ENCODE data around the gene MYLIP. TPM values are rescaled to one million over a fixed set of nuclear protein-coding genes. Genes with fewer than 3 reads are reported as not detected.

MYLIP gene
- total RNA-seq, result 10 to 100 TPM; 16.2 to 18.6 TPM

DNA sequence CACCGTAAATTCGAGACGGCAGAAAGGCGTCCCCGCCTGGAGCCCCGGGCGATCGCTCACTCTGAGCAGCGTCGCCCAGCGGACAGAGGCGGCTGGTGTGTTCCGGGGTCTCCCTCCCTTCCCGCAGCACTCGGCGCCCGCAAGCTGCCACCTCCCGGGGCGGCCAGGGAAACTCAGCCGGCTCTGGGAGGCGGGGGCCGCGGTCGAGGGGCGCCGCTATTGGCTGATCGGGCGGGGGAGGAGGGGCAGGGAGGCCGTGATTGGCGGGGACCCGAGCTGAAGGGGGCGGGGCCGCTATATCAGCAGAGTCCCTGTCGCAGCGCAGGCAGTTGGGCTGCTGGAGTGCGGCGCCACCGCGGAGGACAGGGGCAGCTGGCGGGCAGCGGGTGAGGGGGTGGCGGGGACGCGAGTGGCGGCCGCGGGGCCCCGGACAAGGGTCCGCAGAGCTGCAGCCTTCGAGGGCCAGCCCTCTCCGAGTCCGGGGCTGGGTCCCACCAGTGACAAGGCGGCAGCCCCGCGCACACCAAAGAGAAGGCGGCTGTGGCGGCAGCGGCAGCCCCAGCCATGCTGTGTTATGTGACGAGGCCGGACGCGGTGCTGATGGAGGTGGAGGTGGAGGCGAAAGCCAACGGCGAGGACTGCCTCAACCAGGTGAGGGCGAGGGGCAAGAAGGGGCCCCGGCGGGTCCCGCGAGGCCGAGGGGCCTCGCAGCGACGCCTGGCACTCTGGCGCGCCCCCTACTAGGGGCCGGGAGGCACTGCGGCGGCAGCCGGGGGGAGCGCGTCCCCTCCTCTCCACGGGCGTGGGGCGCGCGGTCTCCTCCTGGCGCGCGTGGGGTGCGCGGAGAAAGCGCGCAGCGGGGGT lies at the start of gene MYLIP:
Gene MYLIP, plus strand, starts transcription at position 328 of the 864 bp plus-strand sequence. Its CDS starts 237 bp downstream, at position 565.
- ChIA-PET POLR2A (interaction anchor here (0.6 to 4.5 kb wide), 24 partner anchors 8 to 640 kb away, joined by 3 to 78 read pairs (median 6); partner anchors contain the start of gene ATXN1), CTCF (interaction anchor here (0.7 to 8.2 kb wide), 16 partner anchors 8 to 1653 kb away, joined by 3 to 69 read pairs (median 5); no protein-coding TSS in a partner anchor)
- Mint-ChIP-seq H3K27me3 (peaks cover 20% of the 10 kb centered on the region), H3K27ac (peak within 1 kb of the TSS; percentile 88), H3K4me1 (peaks cover 41% of the 10 kb centered on the region), H3K9me3 (no peaks in the 10 kb centered on the region), H3K4me3 (peak within 1 kb of the TSS; percentile 95), H3K36me3 (ENCODE audit: low read depth) (peaks cover 30% of the 10 kb centered on the region)
- DNase-seq, result peak; percentile 97

DNA sequence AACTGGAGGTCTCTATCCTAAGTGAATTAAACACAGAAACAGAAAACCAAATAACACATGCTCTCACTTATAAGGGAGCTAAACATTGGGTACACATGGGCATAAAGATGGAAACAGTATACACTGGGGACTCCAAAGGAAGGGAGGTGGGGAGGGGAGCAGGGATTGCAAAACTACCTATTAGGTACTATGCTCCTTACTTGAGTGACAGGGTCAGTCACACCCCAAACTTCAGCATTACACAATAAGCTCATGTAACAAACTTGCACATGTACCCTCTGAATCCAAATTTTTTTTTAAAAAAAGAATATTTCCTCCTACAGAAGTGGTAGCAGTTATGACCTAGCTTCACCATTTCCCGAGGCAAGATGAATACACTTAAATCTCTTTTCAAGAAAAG lies 49.5 kb upstream of the MYLIP start:
- no peak overlapping the region for H3K4me3 Mint-ChIP-seq
- H3K4me1 Mint-ChIP-seq, result no peaks in the 10 kb centered on the region
- no peaks in the 10 kb centered on the region for H3K9me3 Mint-ChIP-seq
- H3K27ac Mint-ChIP-seq, result no peak overlapping the region
- H3K36me3 Mint-ChIP-seq (ENCODE audit: low read depth), result no peaks in the 10 kb centered on the region
- CTCF ChIA-PET, result no interaction called here
- no peak for DNase-seq
- H3K27me3 Mint-ChIP-seq, result peaks cover 7% of the 10 kb centered on the region
- POLR2A ChIA-PET, result no interaction called here

DNA sequence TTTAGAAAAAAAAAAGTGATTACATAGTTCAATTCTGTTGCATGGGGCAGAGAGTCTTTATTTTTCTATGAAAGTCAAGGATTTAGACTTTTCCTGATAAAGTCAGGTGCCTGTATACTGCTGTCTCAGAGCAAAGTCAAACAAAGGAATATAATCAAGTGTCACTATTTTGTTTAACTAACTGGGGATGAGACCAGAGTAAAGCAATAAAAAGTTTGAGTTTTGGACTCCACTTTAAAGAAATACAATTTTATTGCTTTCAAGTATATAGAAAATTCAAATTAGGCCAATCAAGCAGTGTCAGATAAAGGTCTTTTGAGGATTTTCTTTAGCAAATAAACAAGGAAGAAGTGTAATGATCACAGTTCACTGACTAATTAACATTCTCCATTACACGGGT lies 48.7 kb upstream of the MYLIP start:
- H3K4me3 Mint-ChIP-seq, result no peak overlapping the region
- no peak overlapping the region for H3K27ac Mint-ChIP-seq
- ChIA-PET CTCF (no interaction called here), POLR2A (no interaction called here)
- peaks cover 8% of the 10 kb centered on the region for H3K27me3 Mint-ChIP-seq
- H3K36me3 Mint-ChIP-seq (ENCODE audit: low read depth), result no peaks in the 10 kb centered on the region
- no peak for DNase-seq
- H3K9me3 Mint-ChIP-seq, result no peaks in the 10 kb centered on the region
- no peaks in the 10 kb centered on the region for H3K4me1 Mint-ChIP-seq

DNA sequence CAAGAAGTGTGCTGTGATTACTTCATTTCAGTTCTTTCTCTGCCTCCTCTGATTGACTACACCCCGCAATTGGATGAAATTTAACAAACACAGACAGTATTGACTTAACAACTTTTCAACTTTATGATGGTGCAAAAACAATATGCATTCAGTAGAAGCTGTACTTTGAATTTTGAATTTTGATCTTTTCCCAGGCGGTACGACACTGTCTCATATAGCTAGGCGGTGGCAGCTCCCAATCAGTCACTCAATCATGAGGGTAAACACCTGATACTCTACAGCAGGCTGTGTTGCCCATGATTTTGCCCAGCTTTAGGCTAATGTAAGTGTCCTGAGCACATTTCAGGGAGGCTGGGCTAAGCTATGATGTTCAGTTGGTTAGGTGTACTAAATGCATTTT lies 47.6 kb upstream of the MYLIP start:
- Mint-ChIP-seq H3K9me3 (no peaks in the 10 kb centered on the region), H3K27me3 (peaks cover 8% of the 10 kb centered on the region), H3K27ac (no peak overlapping the region), H3K4me3 (no peak overlapping the region), H3K4me1 (no peaks in the 10 kb centered on the region), H3K36me3 (ENCODE audit: low read depth) (no peaks in the 10 kb centered on the region)
- POLR2A ChIA-PET, result no interaction called here
- no peak for DNase-seq
- CTCF ChIA-PET, result no interaction called here

DNA sequence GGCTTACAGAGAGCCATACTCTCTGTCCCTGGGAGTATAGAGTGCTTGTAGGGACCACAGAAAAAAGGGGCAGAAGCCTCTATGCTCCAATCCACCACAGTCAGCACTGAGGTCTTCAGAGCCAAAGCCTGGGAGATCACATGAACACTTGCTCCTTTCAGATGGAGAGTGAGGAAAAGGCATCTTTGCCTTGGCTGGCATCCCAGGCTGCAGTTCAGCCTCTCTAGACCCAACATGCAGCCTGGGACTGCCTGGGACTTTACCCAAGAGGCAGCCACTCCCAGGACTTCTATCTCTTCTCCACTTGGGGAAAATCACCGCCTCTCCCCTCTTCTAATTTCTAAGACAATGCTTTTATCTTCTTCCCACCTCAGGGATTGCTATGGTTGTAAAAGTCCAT lies 46.5 kb upstream of the MYLIP start:
- ChIA-PET CTCF (no interaction called here), POLR2A (no interaction called here)
- peaks cover 8% of the 10 kb centered on the region for H3K27me3 Mint-ChIP-seq
- H3K9me3 Mint-ChIP-seq, result no peaks in the 10 kb centered on the region
- no peak overlapping the region for H3K4me3 Mint-ChIP-seq
- no peak for DNase-seq
- H3K4me1 Mint-ChIP-seq, result no peaks in the 10 kb centered on the region
- no peak overlapping the region for H3K27ac Mint-ChIP-seq
- H3K36me3 Mint-ChIP-seq (ENCODE audit: low read depth), result no peaks in the 10 kb centered on the region

DNA sequence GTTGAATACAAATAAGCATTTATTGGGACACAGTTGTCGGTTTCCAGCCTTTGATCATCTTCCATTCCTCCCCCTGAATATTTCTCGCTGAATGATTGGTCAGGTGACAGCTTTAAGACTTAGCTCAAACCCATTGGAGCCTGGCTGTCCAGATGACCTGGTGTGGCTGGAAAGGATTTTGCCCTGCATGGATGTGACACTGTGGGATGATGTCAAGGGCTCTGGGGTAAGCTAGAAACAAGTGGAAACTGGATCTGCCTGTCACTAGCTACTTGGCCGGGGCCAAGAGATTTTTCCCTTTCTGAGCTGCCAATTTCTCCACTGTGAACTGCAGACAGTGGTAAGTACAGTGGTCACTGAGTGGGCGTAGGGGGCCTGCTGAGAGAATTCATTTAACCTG lies 41.9 kb upstream of the MYLIP start:
- ChIA-PET CTCF (interaction anchor here (1.7 kb wide), 1 partner anchor 96 kb away, joined by 3 read pairs; no protein-coding TSS in a partner anchor), POLR2A (no interaction called here)
- Mint-ChIP-seq H3K27ac (no peak overlapping the region), H3K36me3 (ENCODE audit: low read depth) (no peaks in the 10 kb centered on the region), H3K27me3 (peaks cover 6% of the 10 kb centered on the region), H3K4me3 (no peak overlapping the region), H3K9me3 (no peaks in the 10 kb centered on the region), H3K4me1 (peaks cover under 1% of the 10 kb centered on the region)
- DNase-seq, result no peak

DNA sequence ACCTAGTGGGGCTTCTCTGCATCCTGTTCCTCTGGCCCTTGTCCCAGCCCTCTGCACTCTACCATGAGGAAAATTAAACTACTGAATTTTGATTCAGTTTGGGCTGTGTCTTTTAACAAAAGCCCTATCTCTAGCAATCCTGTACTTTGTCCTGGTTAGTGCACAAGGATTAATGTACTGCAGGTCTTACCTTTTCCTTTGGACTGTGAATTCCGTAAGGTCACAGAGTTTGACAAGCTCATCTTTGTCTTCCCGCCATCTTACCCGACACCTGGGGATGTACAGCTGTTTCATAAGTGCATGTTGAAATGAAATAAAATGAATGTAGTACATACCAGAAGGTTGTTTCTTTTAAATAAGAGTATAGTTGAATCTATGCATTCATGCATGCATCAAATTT lies 41.5 kb upstream of the MYLIP start:
- Mint-ChIP-seq H3K9me3 (no peaks in the 10 kb centered on the region), H3K4me3 (no peak overlapping the region), H3K36me3 (ENCODE audit: low read depth) (no peaks in the 10 kb centered on the region), H3K27me3 (peaks cover 6% of the 10 kb centered on the region), H3K4me1 (peaks cover 5% of the 10 kb centered on the region), H3K27ac (no peak overlapping the region)
- ChIA-PET POLR2A (no interaction called here), CTCF (interaction anchor here (1.7 kb wide), 1 partner anchor 95 kb away, joined by 3 read pairs; no protein-coding TSS in a partner anchor)
- DNase-seq, result no peak

DNA sequence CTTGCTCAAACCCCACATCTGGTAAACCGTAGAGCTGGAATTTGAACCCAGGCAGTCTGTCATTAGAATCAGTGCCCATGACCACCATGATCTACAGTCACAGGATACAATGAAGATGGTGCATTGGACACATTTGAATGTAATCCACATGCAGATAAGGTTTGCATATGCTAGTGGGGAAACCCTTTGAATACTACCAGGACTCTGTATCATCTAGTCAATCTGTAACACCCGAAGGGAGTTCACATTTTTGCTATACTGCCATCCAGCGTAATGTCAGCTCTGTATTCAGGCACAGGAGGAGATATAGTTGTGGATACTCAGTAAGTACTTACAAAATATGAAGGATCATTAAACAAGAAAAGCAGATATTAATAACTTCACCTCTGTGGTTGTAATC lies 40.5 kb upstream of the MYLIP start:
- H3K27ac Mint-ChIP-seq, result no peak overlapping the region
- POLR2A ChIA-PET, result no interaction called here
- no peaks in the 10 kb centered on the region for H3K36me3 Mint-ChIP-seq (ENCODE audit: low read depth)
- H3K9me3 Mint-ChIP-seq, result no peaks in the 10 kb centered on the region
- H3K27me3 Mint-ChIP-seq, result peaks cover 6% of the 10 kb centered on the region
- no peak overlapping the region for H3K4me3 Mint-ChIP-seq
- peaks cover 10% of the 10 kb centered on the region for H3K4me1 Mint-ChIP-seq
- CTCF ChIA-PET, result no interaction called here
- no peak for DNase-seq

DNA sequence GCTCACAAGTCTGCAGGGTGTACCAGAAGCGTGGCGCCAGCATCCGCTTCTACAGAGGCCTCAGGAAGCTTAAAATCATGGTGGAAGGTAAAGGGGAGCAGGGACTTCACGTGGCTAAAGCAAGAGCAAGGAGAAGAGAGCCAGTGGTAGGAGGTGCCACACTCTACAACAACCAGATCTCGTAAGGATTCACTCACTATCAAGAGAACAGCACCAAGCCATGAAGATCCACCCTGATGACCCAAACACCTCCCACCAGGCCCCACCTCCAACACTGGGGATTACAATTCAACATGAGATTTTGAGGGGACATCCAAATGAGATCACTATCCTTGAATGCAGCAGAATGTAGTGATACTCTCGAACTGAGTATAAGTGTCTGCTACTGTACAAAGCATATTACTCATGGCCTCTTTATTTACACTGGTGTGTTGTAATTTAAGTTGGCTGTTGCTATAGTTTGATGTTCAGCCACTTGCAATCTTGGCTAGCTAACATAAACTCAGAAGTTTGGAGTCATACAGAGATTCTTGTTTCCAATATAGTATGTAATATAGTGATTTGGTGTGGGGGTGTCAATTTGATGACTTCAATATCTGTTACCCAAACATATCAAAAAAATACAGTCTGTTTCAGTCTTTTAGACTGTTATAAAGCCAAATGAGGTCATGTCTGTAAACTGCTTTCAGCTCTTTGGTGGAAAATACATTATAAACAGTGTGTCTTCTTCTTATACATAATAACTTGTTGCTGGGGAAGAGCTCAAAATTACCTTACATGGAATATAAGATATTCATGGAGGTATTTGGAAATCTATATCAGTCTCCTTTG lies 39.4 kb upstream of the MYLIP start:
- H3K27ac Mint-ChIP-seq, result no peak overlapping the region
- CTCF ChIA-PET, result no interaction called here

DNA sequence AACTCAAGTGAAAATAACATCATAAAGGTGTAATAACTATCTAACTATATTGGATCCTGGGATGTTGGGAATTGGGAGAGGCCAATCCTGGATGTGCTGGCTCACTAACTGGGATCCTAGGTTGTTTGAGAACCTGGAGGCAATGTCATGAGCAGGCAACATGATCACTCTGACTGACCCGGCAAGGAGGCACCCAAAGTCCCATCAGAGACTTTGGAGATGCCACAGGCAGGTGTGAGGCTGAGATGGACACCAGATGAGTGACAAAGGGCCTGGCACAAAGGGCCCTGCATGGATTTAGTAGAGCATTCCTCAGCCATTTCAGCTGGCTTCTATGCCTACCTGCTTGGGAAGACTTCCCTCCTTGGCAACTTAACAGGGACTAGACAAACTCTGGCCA lies 38.4 kb upstream of the MYLIP start:
- no peak for DNase-seq
- CTCF ChIA-PET, result no interaction called here
- Mint-ChIP-seq H3K4me1 (peaks cover 10% of the 10 kb centered on the region), H3K9me3 (no peaks in the 10 kb centered on the region), H3K27ac (no peak overlapping the region), H3K27me3 (peaks cover 1% of the 10 kb centered on the region), H3K36me3 (ENCODE audit: low read depth) (no peaks in the 10 kb centered on the region), H3K4me3 (no peak overlapping the region)
- POLR2A ChIA-PET, result no interaction called here

More for the DNA sequence above, 39.4 kb upstream of the MYLIP start:
- Mint-ChIP-seq H3K9me3 (no peaks in the 10 kb centered on the region), H3K4me3 (no peak overlapping the region), H3K36me3 (ENCODE audit: low read depth) (no peaks in the 10 kb centered on the region), H3K4me1 (peaks cover 10% of the 10 kb centered on the region), H3K27me3 (peaks cover 2% of the 10 kb centered on the region)
- POLR2A ChIA-PET, result no interaction called here
- no peak for DNase-seq

DNA sequence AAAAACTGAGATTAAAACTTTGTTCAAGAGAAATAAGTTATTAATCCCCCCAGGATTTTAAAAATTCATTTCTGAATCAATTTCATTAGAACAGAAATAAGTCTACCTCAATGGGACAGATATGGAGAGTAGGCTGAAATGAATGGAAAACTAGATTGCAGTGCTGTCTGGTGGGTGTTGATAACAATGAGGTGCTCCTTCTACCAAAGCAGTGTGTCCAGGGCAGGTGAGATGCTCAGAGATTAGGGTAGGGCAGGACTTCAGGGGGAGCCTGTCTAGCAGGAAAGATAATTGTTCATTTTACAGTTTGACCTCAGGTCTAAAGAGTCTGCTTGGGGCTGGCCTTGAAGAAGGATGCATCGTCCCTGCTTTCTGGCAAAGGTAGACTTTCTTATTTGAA lies 38.0 kb upstream of the MYLIP start:
- H3K4me3 Mint-ChIP-seq, result no peak overlapping the region
- peaks cover 10% of the 10 kb centered on the region for H3K4me1 Mint-ChIP-seq
- ChIA-PET POLR2A (no interaction called here), CTCF (no interaction called here)
- no peaks in the 10 kb centered on the region for H3K9me3 Mint-ChIP-seq
- H3K36me3 Mint-ChIP-seq (ENCODE audit: low read depth), result no peaks in the 10 kb centered on the region
- no peak overlapping the region for H3K27ac Mint-ChIP-seq
- DNase-seq, result no peak
- H3K27me3 Mint-ChIP-seq, result peaks cover 1% of the 10 kb centered on the region

DNA sequence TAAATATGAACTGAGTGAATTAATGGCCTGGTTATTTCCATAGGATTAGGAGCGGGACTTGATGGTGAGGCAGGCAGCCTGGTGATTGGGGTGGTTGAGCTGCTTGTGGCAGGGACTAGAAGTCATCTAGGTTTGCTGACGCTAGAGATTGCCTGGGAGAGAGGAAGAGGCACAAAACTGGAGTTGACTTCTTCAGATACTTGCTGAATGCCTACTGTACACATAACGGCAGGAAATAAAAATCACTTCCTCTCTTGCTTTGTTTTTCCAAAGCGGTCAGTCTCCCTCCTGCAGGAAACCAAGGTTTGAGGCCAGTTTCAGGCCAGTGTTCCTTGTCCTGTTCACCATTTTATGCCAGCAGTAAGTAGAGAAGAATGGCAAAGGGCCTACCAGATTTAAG lies 36.7 kb upstream of the MYLIP start:
- CTCF ChIA-PET, result interaction anchor here (0.6 kb wide), 1 partner anchor 31 kb away, joined by 3 read pairs; no protein-coding TSS in a partner anchor
- DNase-seq, result no peak
- H3K36me3 Mint-ChIP-seq (ENCODE audit: low read depth), result no peaks in the 10 kb centered on the region
- peaks cover 1% of the 10 kb centered on the region for H3K27me3 Mint-ChIP-seq
- POLR2A ChIA-PET, result no interaction called here
- H3K9me3 Mint-ChIP-seq, result no peaks in the 10 kb centered on the region
- peaks cover 12% of the 10 kb centered on the region for H3K4me1 Mint-ChIP-seq
- no peak overlapping the region for H3K4me3 Mint-ChIP-seq
- H3K27ac Mint-ChIP-seq, result no peak overlapping the region

DNA sequence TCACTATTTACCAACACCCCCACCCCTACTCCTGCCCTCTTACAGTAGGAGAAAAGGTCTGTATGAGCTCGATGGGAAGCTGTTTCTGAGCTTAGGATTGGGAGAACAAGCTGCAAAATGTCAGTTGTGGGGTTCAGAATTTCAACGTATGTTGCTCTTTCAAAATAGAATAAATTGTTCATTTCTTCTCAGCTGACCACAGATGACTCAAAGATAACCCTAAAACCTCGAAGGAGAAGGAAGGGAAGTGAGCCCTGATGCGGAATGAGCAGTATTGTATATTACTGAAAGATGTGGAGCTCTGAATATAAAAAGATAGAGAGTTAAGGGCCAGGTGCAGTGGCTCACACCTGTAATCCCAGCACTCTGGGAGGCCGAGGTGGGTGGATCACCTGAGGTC lies 35.9 kb upstream of the MYLIP start:
- DNase-seq, result no peak
- Mint-ChIP-seq H3K4me3 (no peak overlapping the region), H3K9me3 (peaks cover 2% of the 10 kb centered on the region), H3K27me3 (no peaks in the 10 kb centered on the region), H3K36me3 (ENCODE audit: low read depth) (no peaks in the 10 kb centered on the region), H3K27ac (no peak overlapping the region), H3K4me1 (peaks cover 12% of the 10 kb centered on the region)
- POLR2A ChIA-PET, result no interaction called here
- CTCF ChIA-PET, result interaction anchor here (0.6 kb wide), 2 partner anchors 36 to 124 kb away, joined by 3 to 4 read pairs; no protein-coding TSS in a partner anchor

Data from activated CD4-positive, alpha-beta memory T cell treated with anti-CD3 and anti-CD28 coated beads, Interleukin-2, amount 10 ng/mL, durations not matched to agents 7 days and 5 days (primary cell).